Measurements from ENCODE around the gene DACH1.

DNA sequence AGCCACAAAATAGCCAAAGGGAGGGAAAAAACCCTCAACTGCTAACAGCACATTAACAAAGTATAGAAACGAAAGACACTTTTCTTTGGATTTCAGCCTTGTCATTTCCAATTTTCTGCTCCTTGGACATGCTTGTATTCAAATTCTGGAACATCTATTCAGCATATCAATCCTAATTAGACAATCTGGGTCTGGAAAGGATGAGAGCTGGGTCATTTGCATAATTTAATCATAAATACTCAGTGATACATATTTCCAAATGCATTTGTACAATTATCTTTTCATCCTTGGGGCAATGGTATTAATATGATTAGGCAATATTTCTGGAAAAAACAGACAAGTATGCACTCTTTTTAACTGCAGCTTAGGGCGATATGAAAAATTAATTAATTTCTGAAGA lies 14.3 kb downstream of the DACH1 start:
- TF ChIP-seq CTCF (conservative IDR thresholded peaks at IDR 0.05; ENCODE audit: low read length): no peak
- no peak for TF ChIP-seq EZH2phosphoT487 (IDR thresholded peaks at IDR 0.05; ENCODE audit: borderline replicate concordance, low read depth, low read length)

All from OCI-LY7 (cell line).